WTC11 (cell line): Measurements from ENCODE around the gene IVD. TPM values are rescaled to one million over a fixed set of nuclear protein-coding genes. Genes with fewer than 3 reads are reported as not detected.

Experiments used
- ATAC-seq: fragments of 200-7000 bp; cut with Tn5 transposase; 2 replicates; pipeline ENCODE4 v1.10.0; 2021; ENCODE audit warnings: mild to moderate bottlenecking, moderate library complexity
- CTCF ChIA-PET: fragments of 300-600 bp; sonication (Branson Sonifier 250); formaldehyde crosslinking; loops from one replicate; lab custom pipeline; 2021; ENCODE audit warnings: antibody characterized with exemption; lab: Charles Lee
- POLR2A ChIA-PET: fragments of 350-600 bp; sonication (Branson Sonifier 250); formaldehyde crosslinking; loops from one replicate; lab custom pipeline; 2021; ENCODE audit warnings: antibody characterized with exemption; lab: Charles Lee
- DNase-seq: peaks from one replicate; pipeline ENCODE4 v3.0.0; 2021; ENCODE audit warnings: low spot score
- H3K27ac Mint-ChIP-seq: 2 replicates; pipeline ENCODE4 v1.8.0; 2021; ENCODE audit warnings: mixed read lengths
- H3K27me3 Mint-ChIP-seq: 2 replicates; pipeline ENCODE4 v1.8.0; 2021; ENCODE audit warnings: low read depth, mild to moderate bottlenecking, moderate library complexity, mixed read lengths
- H3K36me3 Mint-ChIP-seq: 2 replicates; pipeline ENCODE4 v1.8.0; 2021; ENCODE audit warnings: mixed read lengths
- H3K4me1 Mint-ChIP-seq: 2 replicates; pipeline ENCODE4 v1.8.0; 2022; ENCODE audit warnings: mixed read lengths
- H3K4me3 Mint-ChIP-seq: 2 replicates; pipeline ENCODE4 v1.8.0; 2021; ENCODE audit warnings: mild to moderate bottlenecking, moderate library complexity, mixed read lengths
- H3K9me3 Mint-ChIP-seq: 2 replicates; pipeline ENCODE4 v1.8.0; 2021; ENCODE audit warnings: mixed read lengths
- ARID4B ChIP-seq: sonication (generic); formaldehyde crosslinking; IDR thresholded peaks from 2 replicates; pipeline ENCODE4 v1.8.0; 2023; ENCODE audit warnings: missing genetic modification reagents, mild to moderate bottlenecking, borderline replicate concordance
- ATF1 ChIP-seq: sonication (generic); formaldehyde crosslinking; IDR thresholded peaks from 2 replicates; pipeline ENCODE4 v1.8.1; 2023; ENCODE audit warnings: mild to moderate bottlenecking, moderate library complexity, missing genetic modification reagents
- ATF6 ChIP-seq: sonication (generic); formaldehyde crosslinking; IDR thresholded peaks from 2 replicates; pipeline ENCODE4 v1.8.1; 2023; ENCODE audit warnings: mild to moderate bottlenecking, missing genetic modification reagents
- CREM ChIP-seq: sonication (generic); formaldehyde crosslinking; IDR thresholded peaks from 2 replicates; pipeline ENCODE4 v1.8.1; 2022; ENCODE audit warnings: mild to moderate bottlenecking, missing genetic modification reagents, moderate library complexity
- CTCF ChIP-seq: fragments of 200-600 bp; IDR thresholded peaks from 2 replicates; pipeline ENCODE4 v1.8.0; 2022; ENCODE audit warnings: antibody characterized with exemption
- E2F1 ChIP-seq: sonication (generic); formaldehyde crosslinking; IDR thresholded peaks from 2 replicates; pipeline ENCODE4 v1.8.0; 2022; ENCODE audit warnings: mild to moderate bottlenecking, missing genetic modification reagents
- E2F5 ChIP-seq: sonication (generic); formaldehyde crosslinking; IDR thresholded peaks from 2 replicates; pipeline ENCODE4 v1.8.1; 2022; ENCODE audit warnings: mild to moderate bottlenecking, moderate library complexity, missing genetic modification reagents
- ETV6 ChIP-seq: sonication (generic); formaldehyde crosslinking; IDR thresholded peaks from 2 replicates; pipeline ENCODE4 v1.8.1; 2022; ENCODE audit warnings: mild to moderate bottlenecking, missing genetic modification reagents
- MYBL2 ChIP-seq: sonication (generic); formaldehyde crosslinking; IDR thresholded peaks from 2 replicates; pipeline ENCODE4 v1.8.1; 2023; ENCODE audit warnings: mild to moderate bottlenecking, moderate library complexity, missing genetic modification reagents
- NFATC4 ChIP-seq: fragments of 250-450 bp; sonication (Bioruptor Pico); IDR thresholded peaks from 2 replicates; pipeline ENCODE4 v1.9.0; 2021; ENCODE audit warnings: mild to moderate bottlenecking
- NFE2L1 ChIP-seq: sonication (generic); formaldehyde crosslinking; IDR thresholded peaks from 2 replicates; pipeline ENCODE4 v1.8.1; 2023; ENCODE audit warnings: missing genetic modification reagents
- NR2C2 ChIP-seq: sonication (generic); formaldehyde crosslinking; IDR thresholded peaks from 2 replicates; pipeline ENCODE4 v1.8.0; 2022; ENCODE audit warnings: mild to moderate bottlenecking, missing genetic modification reagents
- PRDM15 ChIP-seq: sonication (generic); formaldehyde crosslinking; IDR thresholded peaks from 2 replicates; pipeline ENCODE4 v1.8.0; 2022; ENCODE audit warnings: missing genetic modification reagents
- SMAD3 ChIP-seq: sonication (generic); formaldehyde crosslinking; IDR thresholded peaks from 2 replicates; pipeline ENCODE4 v1.8.0; 2022; ENCODE audit warnings: missing genetic modification reagents, mild to moderate bottlenecking, borderline replicate concordance
- SMAD4 ChIP-seq: sonication (generic); formaldehyde crosslinking; IDR thresholded peaks from 2 replicates; pipeline ENCODE4 v1.8.0; 2022; ENCODE audit warnings: mild to moderate bottlenecking, missing genetic modification reagents
- SP1 ChIP-seq: sonication (generic); formaldehyde crosslinking; conservative IDR thresholded peaks from 2 replicates; pipeline ENCODE4 v1.8.1; 2022; ENCODE audit warnings: missing genetic modification reagents
- TCF7 ChIP-seq: sonication (generic); formaldehyde crosslinking; IDR thresholded peaks from 2 replicates; pipeline ENCODE4 v1.8.0; 2022; ENCODE audit warnings: mild to moderate bottlenecking, low read depth, missing genetic modification reagents, moderate library complexity
- TEAD4 ChIP-seq: sonication (generic); formaldehyde crosslinking; IDR thresholded peaks from 2 replicates; pipeline ENCODE4 v1.8.0; 2022; ENCODE audit warnings: mild to moderate bottlenecking, missing genetic modification reagents
- ZNF121 ChIP-seq: sonication (generic); formaldehyde crosslinking; IDR thresholded peaks from 2 replicates; pipeline ENCODE4 v1.8.0; 2023; ENCODE audit warnings: missing genetic modification reagents
- ZNF138 ChIP-seq: sonication (generic); formaldehyde crosslinking; conservative IDR thresholded peaks from 2 replicates; pipeline ENCODE4 v1.8.1; 2022; ENCODE audit warnings: mild to moderate bottlenecking, moderate library complexity, missing genetic modification reagents
- ZNF232 ChIP-seq: sonication (generic); formaldehyde crosslinking; IDR thresholded peaks from 2 replicates; pipeline ENCODE4 v1.8.0; 2022; ENCODE audit warnings: mild to moderate bottlenecking, missing genetic modification reagents
- total RNA-seq: library from RNA; stranded (reverse); gene quantifications from 3 replicates; pipeline ENCODE4 v1.2.3, GENCODE V29; 2021

Gene IVD
- total RNA-seq, 1 experiment from 2014 or later: 96.1 TPM

GRCh38 chr15:40420793-40421192, 15.2 kb downstream of the IVD start (continued):
- TF ChIP-seq PRDM15 (CRISPR knock-in tag): no peak
- TF ChIP-seq ARID4B: no peak
- no peak for TF ChIP-seq E2F5 (CRISPR knock-in tag)

GRCh38 chr15:40421246-40422157, 15.9 kb downstream of the IVD start:
- CTCF ChIA-PET: interaction anchor here (0.7 to 8.5 kb wide), 31 partner anchors 9 to 472 kb away, joined by 3 to 98 read pairs (median 5); partner anchors contain the start of genes BAHD1, CCDC9B, DISP2 and INAFM2
- Mint-ChIP-seq H3K27me3 (no peaks in the 10 kb centered on the region; the same call in 1 of the 2 replicates), H3K36me3 (peaks cover 12% of the 10 kb centered on the region), H3K4me1 (peaks cover 14% of the 10 kb centered on the region), H3K4me3 (peak overlapping the region; percentile 45), H3K9me3 (no peaks in the 10 kb centered on the region), H3K27ac (peak overlapping the region; percentile 22; the same call in 1 of the 2 replicates)
- DNase-seq (peak; percentile 89), ATAC-seq (peak; percentile 88)
- POLR2A ChIA-PET: interaction anchor here (0.7 to 1.6 kb wide), 4 partner anchors 16 to 83 kb away, joined by 3 to 8 read pairs (median 6); partner anchors contain the start of gene IVD
- TF ChIP-seq ZNF138: no peak
- TF ChIP-seq TEAD4 (CRISPR knock-in tag): no peak
- no peak for TF ChIP-seq ZNF121
- peak; percentile 55; the same call in 1 of the 2 replicates for TF ChIP-seq NFE2L1
- no peak for TF ChIP-seq ZNF232 (CRISPR knock-in tag)
- no peak for TF ChIP-seq ATF6 (CRISPR knock-in tag)
- no peak for TF ChIP-seq SMAD4
- no peak for TF ChIP-seq SMAD3 (CRISPR knock-in tag)
- no peak for TF ChIP-seq NR2C2 (CRISPR knock-in tag)
- TF ChIP-seq CREM: 0 out of 2 replicates have a peak, but pooled peaks have one; percentile 62
- TF ChIP-seq E2F1 (CRISPR knock-in tag): no peak
- TF ChIP-seq TCF7 (CRISPR knock-in tag): 0 out of 2 replicates have a peak, but pooled peaks have one; percentile 32
- TF ChIP-seq MYBL2 (CRISPR knock-in tag): no peak
- 0 out of 2 replicates have a peak, but pooled peaks have one; percentile 38 for TF ChIP-seq SP1
- no peak for TF ChIP-seq ATF1 (CRISPR knock-in tag)
- peak; percentile 77 for TF ChIP-seq NFATC4 (CRISPR knock-in tag)
- peak; percentile 26; the same call in 1 of the 2 replicates for TF ChIP-seq ETV6 (CRISPR knock-in tag)
- peak; percentile 70 for TF ChIP-seq CTCF
